Activated CD8-positive, alpha-beta T cell treated with anti-CD3 and anti-CD28 coated beads for 36 hours (primary cell): ENCODE measurements around the gene DCAF10. TPM values are rescaled to one million over a fixed set of nuclear protein-coding genes. Genes with fewer than 3 reads are reported as not detected.
A peak's percentile ranks its signal among the peaks of the same experiment; 100 is the strongest.

ENCODE experiments used
- ATAC-seq: fragments of 200-7000 bp; cut with Tn5 transposase; one replicate; pipeline ENCODE4 v1.10.0; 2021; ENCODE audit warnings: mild to moderate bottlenecking, moderate library complexity
- CTCF ChIA-PET: fragments of 350-600 bp; sonication (Branson Sonifier 250); formaldehyde crosslinking; loops from one replicate; lab custom pipeline; 2021; ENCODE audit warnings: antibody characterized with exemption; lab: Charles Lee
- POLR2A ChIA-PET: fragments of 350-600 bp; sonication (Branson Sonifier 250); formaldehyde crosslinking; loops from one replicate; lab custom pipeline; 2021; ENCODE audit warnings: antibody characterized with exemption; lab: Charles Lee
- DNase-seq: peaks from one replicate; pipeline ENCODE4 v3.0.0-alpha.2; 2020
- H3K27ac Mint-ChIP-seq: one replicate; pipeline ENCODE4 v1.8.0; 2021; ENCODE audit warnings: mild to moderate bottlenecking, mixed read lengths
- H3K27me3 Mint-ChIP-seq: one replicate; pipeline ENCODE4 v1.8.0; 2021; ENCODE audit warnings: mixed read lengths
- H3K36me3 Mint-ChIP-seq: one replicate; pipeline ENCODE4 v1.8.0; 2021; ENCODE audit warnings: low read depth, mixed read lengths
- H3K4me1 Mint-ChIP-seq: one replicate; pipeline ENCODE4 v1.8.0; 2021; ENCODE audit warnings: low read depth, mixed read lengths
- H3K4me3 Mint-ChIP-seq: one replicate; pipeline ENCODE4 v1.8.0; 2021; ENCODE audit warnings: mild to moderate bottlenecking, moderate library complexity, mixed read lengths
- H3K9me3 Mint-ChIP-seq: one replicate; pipeline ENCODE4 v1.8.0; 2021; ENCODE audit warnings: mixed read lengths
- CTCF ChIP-seq: fragments of 200-600 bp; IDR thresholded peaks from one replicate; pipeline ENCODE4 v1.8.0; 2022; ENCODE audit warnings: antibody characterized with exemption, mild to moderate bottlenecking
- intact Hi-C: fragments of 100-400 bp; cut with micrococcal nuclease; formaldehyde crosslinking; loops from one replicate; pipeline ENCODE4 v1.10.0; 2022
- total RNA-seq, 2 experiments: library from RNA; stranded (reverse); gene quantifications; one replicate each; pipeline ENCODE4 v1.2.3, GENCODE V29; 2021

The DCAF10 gene
- total RNA-seq, 2 experiments from 2014 or later: 14.7 to 15.2 TPM

GRCh38 chr9:37835821-37836220 is 35.2 kb downstream of the DCAF10 start:
- Mint-ChIP-seq H3K27ac (no peak overlapping the region), H3K27me3 (no peaks in the 10 kb centered on the region), H3K4me1 (peaks cover 17% of the 10 kb centered on the region), H3K9me3 (no peaks in the 10 kb centered on the region), H3K36me3 (peaks cover 6% of the 10 kb centered on the region), H3K4me3 (no peak overlapping the region)
- no peak for TF ChIP-seq CTCF
- DNase-seq (no peak), ATAC-seq (no peak)
- CTCF ChIA-PET: no interaction called here
- intact Hi-C loops: no loop called here
- POLR2A ChIA-PET: no interaction called here

DNA sequence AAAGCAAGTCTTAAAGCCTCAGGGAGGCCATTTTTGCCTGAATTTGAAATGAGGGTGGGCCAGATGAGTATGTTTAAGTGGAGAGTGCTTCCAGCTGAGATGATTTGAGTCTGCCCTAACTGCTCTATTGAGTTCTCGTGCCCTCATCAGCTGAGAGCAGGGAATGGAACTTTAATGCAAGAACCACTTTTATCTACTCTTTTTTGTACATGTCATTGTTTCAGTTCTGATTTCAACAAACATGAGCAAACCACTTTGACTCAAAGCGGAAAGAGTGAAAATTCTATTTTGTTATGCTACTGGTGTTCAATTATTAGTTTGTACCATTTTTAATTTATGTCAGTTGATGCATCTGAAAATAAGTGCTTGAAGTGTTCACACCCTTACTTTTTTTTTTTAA is 35.8 kb downstream of the DCAF10 start:
- no peak for TF ChIP-seq CTCF
- Mint-ChIP-seq H3K27ac (peak overlapping the region; percentile 17), H3K4me3 (no peak overlapping the region), H3K9me3 (no peaks in the 10 kb centered on the region), H3K4me1 (peaks cover 19% of the 10 kb centered on the region), H3K27me3 (no peaks in the 10 kb centered on the region), H3K36me3 (peaks cover 6% of the 10 kb centered on the region)
- ATAC-seq: peak; percentile 62
- peak; percentile 28 for DNase-seq
- intact Hi-C loops: no loop called here
- ChIA-PET CTCF (no interaction called here), POLR2A (no interaction called here)

DNA sequence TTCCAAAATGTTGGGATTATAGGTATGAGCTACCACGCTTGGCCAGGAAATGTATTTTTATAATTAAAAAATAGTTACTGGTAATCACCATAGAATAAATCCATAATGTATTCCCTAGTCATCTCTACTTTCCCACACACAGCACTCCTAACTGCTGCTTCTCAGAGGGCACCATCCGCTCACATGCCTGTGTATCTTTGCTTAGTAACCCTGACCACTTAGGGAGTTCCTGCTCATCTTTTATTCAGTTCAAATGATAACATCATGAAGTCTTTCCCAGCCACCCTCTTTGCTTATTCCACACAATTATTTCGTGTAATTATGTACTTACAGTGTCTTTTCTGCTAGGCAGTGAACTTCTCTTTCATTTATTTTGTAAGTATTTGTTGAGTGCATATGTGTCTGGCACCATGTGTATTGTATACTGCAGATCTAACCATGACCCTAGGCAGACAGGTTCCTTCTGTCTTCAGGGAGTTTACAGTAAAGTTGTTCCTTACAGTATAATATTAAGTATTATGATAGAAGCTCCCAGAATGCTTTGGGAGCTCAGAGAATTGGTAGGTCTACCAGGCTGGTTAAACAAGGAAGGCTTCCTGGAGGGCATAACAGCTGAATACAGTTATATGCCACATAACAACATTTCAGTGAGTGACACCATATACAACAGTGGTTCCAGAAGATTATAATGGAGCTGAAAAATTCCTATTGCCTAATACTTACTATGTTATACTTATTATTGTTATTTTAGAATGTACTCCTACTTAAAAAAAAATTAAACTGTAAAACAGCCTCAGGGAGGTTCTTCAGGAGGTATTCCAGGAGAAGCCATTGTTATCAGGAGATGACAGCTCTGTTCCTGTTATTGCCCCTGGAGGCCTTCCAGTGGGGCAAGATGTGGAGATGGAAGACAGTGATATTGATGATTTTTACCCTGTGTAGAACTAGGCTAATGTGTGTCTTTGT is 39.2 kb downstream of the DCAF10 start:
- Mint-ChIP-seq H3K4me3 (no peak overlapping the region), H3K27ac (no peak overlapping the region), H3K9me3 (no peaks in the 10 kb centered on the region), H3K36me3 (peaks cover 8% of the 10 kb centered on the region), H3K27me3 (no peaks in the 10 kb centered on the region), H3K4me1 (peaks cover 19% of the 10 kb centered on the region)
- ChIA-PET CTCF (interaction anchor here (0.6 kb wide), 1 partner anchor 426 kb away, joined by 3 read pairs; no protein-coding TSS in a partner anchor), POLR2A (no interaction called here)
- ATAC-seq: no peak
- no peak for TF ChIP-seq CTCF
- DNase-seq: no peak
- intact Hi-C loops: no loop called here

DNA sequence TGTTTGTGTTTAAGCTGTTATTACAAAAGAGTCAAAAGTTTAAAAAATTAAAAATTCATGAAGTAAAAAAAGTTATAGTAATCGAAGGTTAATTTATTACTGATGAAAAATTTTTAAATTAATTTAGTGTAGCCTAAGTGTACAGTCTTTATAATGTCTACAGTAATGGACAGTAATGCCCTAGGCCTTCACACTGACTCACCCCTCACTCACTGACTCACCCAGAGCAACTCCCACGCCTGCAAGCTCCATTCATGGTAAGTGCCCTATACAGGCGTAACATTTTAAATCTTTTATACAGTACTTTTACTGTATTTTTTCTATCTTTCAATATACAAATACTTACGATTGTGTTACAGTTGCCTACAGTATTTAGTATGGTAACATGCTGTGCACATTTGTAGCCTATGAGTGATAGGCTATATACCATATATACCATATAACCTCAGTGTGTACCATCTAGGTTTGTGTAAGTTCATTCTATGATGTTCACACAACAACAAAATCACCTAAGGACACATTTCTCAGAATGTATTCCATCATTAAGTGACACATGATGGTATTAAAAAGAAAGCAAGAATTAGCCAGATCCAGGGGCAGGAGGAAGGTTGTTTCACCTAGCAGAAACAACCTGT is 40.1 kb downstream of the DCAF10 start:
- H3K27me3 Mint-ChIP-seq: no peaks in the 10 kb centered on the region
- intact Hi-C loops: no loop called here
- H3K4me1 Mint-ChIP-seq: peaks cover 20% of the 10 kb centered on the region
- no peak overlapping the region for H3K27ac Mint-ChIP-seq
- POLR2A ChIA-PET: no interaction called here
- peaks cover 8% of the 10 kb centered on the region for H3K36me3 Mint-ChIP-seq
- CTCF ChIA-PET: no interaction called here
- H3K4me3 Mint-ChIP-seq: no peak overlapping the region
- ATAC-seq (peak; percentile 24), DNase-seq (peak; percentile 35)
- H3K9me3 Mint-ChIP-seq: no peaks in the 10 kb centered on the region
- TF ChIP-seq CTCF: no peak
